D721Med (cell line): Measurements from ENCODE around the gene EMC8.

ENCODE experiments used
- DNase-seq: peaks from one replicate; pipeline ENCODE4 v3.0.0; 2011; ENCODE audit warnings: low spot score; ENCODE audit not compliant: insufficient read length
- FAIRE-seq: peaks from 2 replicates; lab custom pipeline; 2011; peaks lifted over from hg19 to GRCh38; lab: Jason Lieb, UNC
- CTCF ChIP-seq: IDR thresholded peaks from 2 replicates; pipeline ENCODE4 v1.5.1; 2012; ENCODE audit warnings: mild to moderate bottlenecking, control low read depth; ENCODE audit not compliant: insufficient read depth; ENCODE audit errors: missing control alignments

The EMC8 gene

GRCh38 chr16:85755929-85756768 is 43.2 kb downstream of the EMC8 start:
- DNase-seq (no peak), FAIRE-seq (no peak)
- no peak for TF ChIP-seq CTCF

GRCh38 chr16:85754413-85754812 is 44.9 kb downstream of the EMC8 start:
- DNase-seq (no peak), FAIRE-seq (no peak)
- no peak for TF ChIP-seq CTCF

- DNase-seq = no peak
- TF ChIP-seq CTCF = no peak
- FAIRE-seq = no peak
Observed at GRCh38 chr16:85753976-85754375, 45.4 kb downstream of the EMC8 start.

GRCh38 chr16:85753559-85753958 is 45.8 kb downstream of the EMC8 start:
- TF ChIP-seq CTCF = no peak
- FAIRE-seq (no peak), DNase-seq (no peak)

GRCh38 chr16:85752511-85753420 is 46.6 kb downstream of the EMC8 start:
- peak; percentile 38 for TF ChIP-seq CTCF
- no peak for FAIRE-seq
- DNase-seq = no peak

GRCh38 chr16:85751698-85752501 is 47.4 kb downstream of the EMC8 start:
- no peak for FAIRE-seq
- no peak for TF ChIP-seq CTCF
- DNase-seq = no peak
